DMS114 treated with DMSO at 0.1 percent for 48 hours (cell line): ENCODE data around the gene P2RY8.
"Not testable (repeated sequence)": the region's sequence is repeated elsewhere in the genome, so short reads cannot be mapped to it uniquely, and the experiment has no call there.

Source experiments
- DNase-seq: peaks from one replicate; lab custom pipeline; 2025; ENCODE audit not compliant: unreplicated experiment; lab: John Stamatoyannopoulos, UW

The P2RY8 gene

DNA sequence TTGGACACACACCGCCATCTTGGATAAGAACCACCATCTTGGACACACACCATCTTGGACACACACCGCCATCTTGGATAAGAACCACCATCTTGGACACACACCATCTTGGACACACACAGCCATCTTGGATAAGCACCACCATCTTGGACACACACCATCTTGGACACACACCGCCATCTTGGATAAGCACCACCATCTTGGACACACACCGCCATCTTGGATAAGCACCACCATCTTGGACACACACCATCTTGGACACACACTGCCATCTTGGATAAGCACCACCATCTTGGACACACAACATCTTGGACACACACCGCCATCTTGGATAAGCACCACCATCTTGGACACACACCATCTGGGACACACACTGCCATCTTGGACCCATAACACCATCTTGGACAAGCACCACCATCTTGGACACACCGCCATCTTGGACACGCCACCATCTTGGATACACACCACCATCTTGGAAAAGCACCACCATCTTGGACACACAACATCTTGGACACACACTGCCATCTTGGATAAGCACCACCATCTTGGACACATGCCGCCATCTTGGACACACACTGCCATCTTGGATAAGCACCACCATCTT lies 88.9 kb downstream of the P2RY8 start:
- not testable (repeated sequence) for DNase-seq

DNA sequence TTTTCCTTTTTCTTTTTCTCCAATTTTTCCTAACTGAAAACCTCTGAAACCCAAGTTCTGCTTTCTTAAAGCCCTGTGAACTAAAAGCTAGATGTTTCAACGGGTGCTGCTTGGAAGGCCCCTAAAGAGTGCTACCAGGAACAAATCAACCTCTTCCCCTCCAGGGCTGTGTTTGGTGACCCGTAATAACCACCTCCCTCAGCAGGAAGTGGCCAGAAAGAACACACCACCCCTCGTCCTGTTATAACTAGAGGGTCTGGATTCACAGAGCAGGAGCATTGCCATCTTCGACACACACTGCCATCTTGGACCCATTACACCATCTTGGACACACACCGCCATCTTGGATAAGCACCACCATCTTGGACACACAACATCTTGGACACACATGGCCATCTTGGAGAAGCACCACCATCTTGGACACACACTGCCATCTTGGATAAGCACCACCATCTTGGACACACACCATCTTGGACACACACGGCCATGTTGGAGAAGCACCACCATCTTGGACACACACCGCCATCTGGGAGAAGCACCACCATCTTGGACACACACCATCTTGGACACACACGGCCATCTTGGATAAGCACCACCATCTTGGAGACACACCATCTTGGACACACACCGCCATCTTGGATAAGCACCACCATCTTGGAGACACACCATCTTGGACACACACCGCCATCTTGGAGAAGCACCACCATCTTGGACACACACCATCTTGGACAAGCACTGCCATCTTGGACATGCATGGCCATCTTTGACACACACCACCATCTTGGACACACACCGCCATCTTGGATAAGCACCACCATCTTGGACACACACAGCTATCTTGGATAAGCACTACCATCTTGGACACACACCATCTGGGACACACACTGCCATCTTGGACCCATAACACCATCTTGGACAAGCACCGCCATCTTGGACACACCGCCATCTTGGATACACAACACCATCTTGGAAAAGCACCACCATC lies 89.7 kb downstream of the P2RY8 start:
- not testable (repeated sequence) for DNase-seq

- no peak for DNase-seq
Observed at GRCh38 chrX:1444561-1445500, 92.2 kb downstream of the P2RY8 start.

DNA sequence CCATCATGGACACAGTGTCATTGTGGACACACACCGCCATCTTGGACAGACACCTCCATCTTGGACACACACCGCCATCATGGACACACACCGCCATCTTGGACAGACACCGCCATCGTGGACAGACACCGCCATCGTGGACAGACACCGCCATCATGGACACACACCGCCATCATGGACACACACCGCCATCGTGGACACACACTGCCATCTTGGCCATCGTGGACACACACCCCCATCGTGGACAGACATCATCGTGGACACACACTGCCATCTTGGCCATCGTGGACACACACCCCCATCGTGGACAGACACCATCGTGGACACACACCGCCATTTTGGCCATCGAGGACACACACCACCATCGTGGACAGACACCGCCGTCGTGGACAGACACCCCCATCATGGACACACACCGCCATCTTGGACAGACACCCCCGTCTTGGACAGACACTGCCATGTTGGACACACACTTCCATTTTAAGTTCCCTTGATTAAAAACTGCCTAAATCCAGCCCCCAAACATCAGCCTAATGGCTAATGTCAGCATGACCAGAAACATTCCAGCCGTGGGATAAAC lies 93.4 kb downstream of the P2RY8 start:
- DNase-seq = no peak

DNA sequence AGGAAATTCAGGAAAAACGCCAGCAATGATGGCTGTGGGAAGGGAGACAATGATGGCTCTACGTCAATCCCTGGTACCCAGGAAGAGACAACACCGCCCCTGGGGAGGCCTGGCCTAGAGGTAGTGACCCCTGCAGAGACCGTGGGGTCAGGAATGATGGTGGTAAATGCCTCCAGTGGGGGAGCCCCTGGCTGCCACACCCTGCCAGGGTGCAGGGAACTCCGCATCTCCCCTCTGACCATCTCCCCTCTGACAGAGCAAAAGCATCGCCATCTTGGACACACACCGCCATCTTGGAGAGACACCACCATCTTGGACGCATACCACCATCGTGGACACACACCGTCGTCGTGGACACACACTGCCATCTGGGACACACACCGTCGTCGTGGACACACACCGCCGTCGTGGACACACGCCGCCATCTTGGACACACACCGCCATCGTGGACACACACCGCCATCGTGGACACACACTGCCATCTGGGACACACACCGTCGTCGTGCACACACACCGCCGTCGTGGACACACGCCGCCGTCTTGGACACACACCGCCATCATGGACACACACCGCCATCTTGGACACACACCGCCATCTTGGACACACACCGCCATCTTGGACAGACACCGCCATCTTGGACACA lies 94.1 kb downstream of the P2RY8 start:
- no peak for DNase-seq

GRCh38 chrX:1442016-1442665 lies 94.8 kb downstream of the P2RY8 start:
- DNase-seq = no peak

GRCh38 chrX:1440506-1440905 lies 96.5 kb downstream of the P2RY8 start:
- no peak for DNase-seq

GRCh38 chrX:1435241-1435895 lies 101.6 kb downstream of the P2RY8 start:
- no peak for DNase-seq

DNA sequence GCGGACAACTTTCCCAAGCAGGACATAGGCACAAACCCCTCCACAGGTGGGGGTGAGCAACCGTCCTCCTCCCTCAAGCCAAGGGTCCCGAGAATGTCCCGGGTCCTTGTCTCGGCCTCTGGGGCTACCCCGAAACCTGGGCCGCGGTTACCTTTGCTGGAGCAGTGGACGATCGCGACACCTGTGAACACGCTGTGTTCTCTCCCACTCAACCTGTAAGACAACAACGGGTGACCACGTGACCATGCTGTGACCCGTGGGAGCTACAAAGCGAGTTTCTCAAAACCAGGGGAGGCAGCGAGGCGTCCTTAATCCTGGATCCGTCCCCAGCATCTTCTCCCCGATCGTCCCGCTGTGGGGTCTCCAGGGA lies 102.1 kb downstream of the P2RY8 start:
- no peak for DNase-seq

DNA sequence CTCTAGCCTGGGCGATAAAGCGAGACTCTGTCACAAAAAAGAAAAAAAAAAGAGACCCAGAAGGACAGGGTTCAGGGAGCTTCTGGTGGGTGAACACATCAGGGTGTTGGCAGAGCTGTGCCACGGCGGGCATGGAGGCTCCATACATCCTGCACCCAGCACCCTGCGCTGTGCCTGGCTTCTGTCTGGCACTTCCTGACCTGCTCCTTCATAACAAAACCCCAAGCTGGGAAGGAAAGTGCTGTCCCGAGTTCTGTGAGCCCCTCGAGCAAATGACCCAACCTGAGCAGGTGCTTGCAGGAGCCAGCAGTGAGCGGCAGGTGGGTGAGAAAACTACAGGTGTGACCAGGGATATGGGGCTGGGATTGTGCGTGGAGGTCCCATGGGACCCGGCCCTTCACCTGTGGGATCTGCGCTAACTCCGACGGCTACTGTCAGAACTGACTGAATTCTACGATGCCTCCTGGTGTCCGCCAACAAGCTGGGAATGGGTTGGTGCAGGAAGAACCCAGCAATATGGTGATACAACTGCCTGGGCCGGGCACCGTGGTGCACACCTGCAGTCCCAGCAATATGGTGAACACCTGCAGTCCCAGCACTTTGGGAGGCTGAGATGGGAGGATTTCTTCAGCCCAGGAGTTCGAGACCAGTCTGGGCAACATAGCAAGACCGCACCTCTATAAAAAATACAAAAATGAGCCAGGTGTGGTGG lies 103.2 kb downstream of the P2RY8 start:
- no peak for DNase-seq

GRCh38 chrX:1430451-1430850 lies 106.5 kb downstream of the P2RY8 start:
- no peak for DNase-seq

GRCh38 chrX:1427756-1428155 lies 109.2 kb downstream of the P2RY8 start:
- DNase-seq = no peak

GRCh38 chrX:1426321-1426720 lies 110.7 kb downstream of the P2RY8 start:
- DNase-seq = not testable (repeated sequence)

GRCh38 chrX:1425381-1425780 lies 111.6 kb downstream of the P2RY8 start:
- DNase-seq = no peak

GRCh38 chrX:1424147-1424851 lies 112.7 kb downstream of the P2RY8 start:
- no peak for DNase-seq

GRCh38 chrX:1423215-1423614 lies 113.8 kb downstream of the P2RY8 start:
- no peak for DNase-seq

GRCh38 chrX:1422135-1422465 lies 114.9 kb downstream of the P2RY8 start:
- DNase-seq = no peak

DNA sequence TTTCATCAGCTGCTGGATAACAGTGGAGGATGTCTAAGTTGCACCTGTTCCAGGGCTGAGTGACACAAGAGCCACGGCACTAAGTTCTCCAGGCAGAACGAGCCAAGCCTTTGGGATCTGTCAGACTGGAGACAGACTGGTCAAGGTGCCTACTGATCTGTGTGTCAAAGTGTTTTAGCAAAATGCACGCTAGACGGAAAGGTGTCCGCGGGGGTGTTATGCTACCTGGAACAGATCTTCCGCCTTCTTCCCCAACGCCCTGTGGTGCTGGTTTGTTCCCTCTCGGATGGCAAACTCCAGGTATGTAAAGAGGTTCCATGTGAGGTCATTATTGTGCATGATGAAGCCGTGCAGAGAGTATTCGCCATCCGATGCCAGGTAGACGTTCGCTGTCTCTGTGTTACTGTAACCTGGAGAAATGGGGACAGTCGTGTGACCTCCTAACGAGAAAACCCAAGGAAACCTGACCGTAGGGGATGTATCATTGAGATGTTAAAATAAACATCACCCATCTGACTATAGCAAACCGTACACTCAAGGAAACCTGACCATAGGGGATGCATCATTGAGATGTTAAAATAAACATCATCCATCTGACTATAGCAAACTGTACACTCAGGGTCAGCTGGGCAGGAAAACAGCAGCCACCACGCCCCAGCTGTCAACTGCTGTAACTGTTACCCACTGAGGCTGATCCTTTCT lies 115.4 kb downstream of the P2RY8 start:
- no peak for DNase-seq
